Skeletal muscle tissue (tissue), 4 donors: Measurements from ENCODE around the gene SMOC2. TPM values are rescaled to one million over a fixed set of nuclear protein-coding genes. Genes with fewer than 3 reads are reported as not detected.

Source experiments
- H3K27ac ChIP-seq: one replicate; pipeline ENCODE4 v1.7.0; 2013; ENCODE audit warnings: mild to moderate bottlenecking, low read depth, low read length, inconsistent platforms
- H3K27me3 ChIP-seq, 3 donors: one replicate each; pipeline ENCODE4 v1.7.0; 2013; ENCODE audit warnings: low read length in 3 of 3; ENCODE audit not compliant: control insufficient read depth in 3 of 3, insufficient read depth in 3 of 3
- H3K36me3 ChIP-seq, 3 donors: one replicate each; pipeline ENCODE4 v1.7.0; 2013; ENCODE audit warnings: low read length in 3 of 3; ENCODE audit not compliant: control insufficient read depth in 3 of 3, insufficient read depth in 3 of 3
- H3K4me1 ChIP-seq, 3 donors: one replicate each; pipeline ENCODE4 v1.7.0; 2013; ENCODE audit warnings: low read length in 3 of 3, mild to moderate bottlenecking in 3 of 3; ENCODE audit not compliant: control insufficient read depth in 3 of 3, insufficient read depth in 3 of 3
- H3K4me3 ChIP-seq, 3 donors: one replicate each; pipeline ENCODE4 v1.7.0; 2013; ENCODE audit warnings: low read length in 3 of 3
- H3K9ac ChIP-seq, 3 donors: one replicate each; pipeline ENCODE4 v1.7.0; 2013; ENCODE audit warnings: low read length in 3 of 3, mild to moderate bottlenecking in 3 of 3, moderate library complexity in 2 of 3, low read depth in 1 of 3
- H3K9me3 ChIP-seq, 3 donors: one replicate each; pipeline ENCODE4 v1.7.0; 2013; ENCODE audit warnings: low read length in 3 of 3; ENCODE audit not compliant: control insufficient read depth in 3 of 3
- total RNA-seq: library from RNA; depleted of rRNA; stranded (reverse); fragments of >200 nt; gene quantifications from one replicate; pipeline ENCODE4 v1.2.3, GENCODE V29; 2014
- donor health status: Osteomylitis.

SMOC2 gene
- total RNA-seq: 26.6 TPM

GRCh38 chr6:168440520-168441433, at the start of gene SMOC2:
SMOC2 (plus strand) TSS chr6:168441184; CDS start chr6:168441371, 187 bp downstream.
- H3K36me3 ChIP-seq: no peaks in the 10 kb centered on the region
- H3K9me3 ChIP-seq: no peaks in the 10 kb centered on the region
- peak within 1 kb of the TSS; percentile 56 to 65 (median 64) for H3K4me3 ChIP-seq
- peaks cover 15 to 42% (median 40%) of the 10 kb centered on the region in 3 donors for H3K27me3 ChIP-seq
- peak within 1 kb of the TSS; percentile 19 for H3K27ac ChIP-seq
- peak within 1 kb of the TSS in 1 of 3 donors; percentile 60 for H3K9ac ChIP-seq
- peaks cover 0 to 7% (median 6%) of the 10 kb centered on the region in 3 donors for H3K4me1 ChIP-seq

- H3K9ac ChIP-seq: no peak overlapping the region
- no peak overlapping the region for H3K4me3 ChIP-seq
- H3K27ac ChIP-seq: no peak overlapping the region
- H3K4me1 ChIP-seq: peaks cover 0 to 2% (median 0%) of the 10 kb centered on the region in 3 donors
- no peaks in the 10 kb centered on the region for H3K9me3 ChIP-seq
- peaks cover 3 to 24% (median 7%) of the 10 kb centered on the region in 3 donors for H3K27me3 ChIP-seq
- H3K36me3 ChIP-seq: no peaks in the 10 kb centered on the region
Observed at GRCh38 chr6:168393126-168393870, 47.7 kb upstream of the SMOC2 start.

- Histone ChIP-seq H3K9me3 (no peaks in the 10 kb centered on the region), H3K27me3 (peaks cover 2 to 19% (median 10%) of the 10 kb centered on the region in 3 donors), H3K36me3 (no peaks in the 10 kb centered on the region), H3K9ac (no peak overlapping the region), H3K4me1 (peaks cover 0 to 2% (median 0%) of the 10 kb centered on the region in 3 donors), H3K4me3 (no peak overlapping the region), H3K27ac (no peak overlapping the region)
Observed at GRCh38 chr6:168394606-168395005, 46.4 kb upstream of the SMOC2 start.

- Histone ChIP-seq H3K36me3 (no peaks in the 10 kb centered on the region), H3K9ac (no peak overlapping the region), H3K9me3 (no peaks in the 10 kb centered on the region), H3K4me3 (no peak overlapping the region), H3K27ac (no peak overlapping the region), H3K4me1 (peaks cover 0 to 3% (median 2%) of the 10 kb centered on the region in 3 donors), H3K27me3 (peaks cover 0 to 8% (median 7%) of the 10 kb centered on the region in 3 donors)
Observed at GRCh38 chr6:168395983-168396382, 45.0 kb upstream of the SMOC2 start.

GRCh38 chr6:168396561-168396960, 44.4 kb upstream of the SMOC2 start:
- Histone ChIP-seq H3K27me3 (peaks cover 0 to 3% (median 2%) of the 10 kb centered on the region in 3 donors), H3K9ac (no peak overlapping the region), H3K9me3 (no peaks in the 10 kb centered on the region), H3K27ac (no peak overlapping the region), H3K36me3 (no peaks in the 10 kb centered on the region), H3K4me3 (no peak overlapping the region), H3K4me1 (peaks cover 0 to 3% (median 2%) of the 10 kb centered on the region in 3 donors)

- Histone ChIP-seq H3K4me1 (peaks cover 0 to 3% (median 2%) of the 10 kb centered on the region in 3 donors), H3K9me3 (peaks cover 0 to 2% (median 0%) of the 10 kb centered on the region in 3 donors), H3K27ac (no peak overlapping the region), H3K4me3 (no peak overlapping the region), H3K36me3 (no peaks in the 10 kb centered on the region), H3K9ac (no peak overlapping the region), H3K27me3 (peaks cover 0 to 3% (median 2%) of the 10 kb centered on the region in 3 donors)
Observed at GRCh38 chr6:168397012-168397411, 44.0 kb upstream of the SMOC2 start.

- Histone ChIP-seq H3K27ac (no peak overlapping the region), H3K4me1 (peaks cover 0 to 3% (median 2%) of the 10 kb centered on the region in 3 donors), H3K9ac (no peak overlapping the region), H3K36me3 (no peaks in the 10 kb centered on the region), H3K4me3 (no peak overlapping the region), H3K9me3 (peaks cover 0 to 2% (median 0%) of the 10 kb centered on the region in 3 donors), H3K27me3 (peaks cover 0 to 9% (median 0%) of the 10 kb centered on the region in 3 donors)
Observed at GRCh38 chr6:168400037-168400436, 40.9 kb upstream of the SMOC2 start.

- Histone ChIP-seq H3K4me3 (no peak overlapping the region), H3K9me3 (peaks cover 0 to 2% (median 0%) of the 10 kb centered on the region in 3 donors), H3K27ac (no peak overlapping the region), H3K36me3 (no peaks in the 10 kb centered on the region), H3K9ac (no peak overlapping the region), H3K27me3 (peaks cover 0 to 12% (median 0%) of the 10 kb centered on the region in 3 donors), H3K4me1 (peaks cover 0 to 3% (median 0%) of the 10 kb centered on the region in 3 donors)
Observed at GRCh38 chr6:168403370-168404005, 37.5 kb upstream of the SMOC2 start.

GRCh38 chr6:168404560-168404959, 36.4 kb upstream of the SMOC2 start:
- Histone ChIP-seq H3K36me3 (no peaks in the 10 kb centered on the region), H3K9ac (no peak overlapping the region)

More at GRCh38 chr6:168404560-168404959, 36.4 kb upstream of the SMOC2 start:
- H3K27me3 ChIP-seq: peaks cover 0 to 11% (median 0%) of the 10 kb centered on the region in 3 donors
- peaks cover 0 to 2% (median 0%) of the 10 kb centered on the region in 3 donors for H3K9me3 ChIP-seq
- no peak overlapping the region for H3K27ac ChIP-seq
- peaks cover 0 to 3% (median 0%) of the 10 kb centered on the region in 3 donors for H3K4me1 ChIP-seq
- H3K4me3 ChIP-seq: no peak overlapping the region
